ENCODE data around the gene SERPINB13.

Gene SERPINB13

GRCh38 chr18:63551769-63552168 is 35.4 kb upstream of the SERPINB13 start:
- DNase-seq = no peak
- TF ChIP-seq CTCF (IDR thresholded peaks at IDR 0.05; ENCODE audit: low read depth, low read length, missing control alignments) = no peak
- no peaks in the 10 kb centered on the region for H3K27me3 ChIP-seq (replicated peaks)
- no peak overlapping the region for H3K4me3 ChIP-seq (ENCODE audit: low read depth, low read length)
- in situ Hi-C loops (cut with HindIII; ENCODE audit: low pct_ligation_motif_present, low sequenced_read_pairs) = no loop called here
- no peak overlapping the region for H3K27ac ChIP-seq
- H3K36me3 ChIP-seq (replicated peaks) = no peaks in the 10 kb centered on the region

DNA sequence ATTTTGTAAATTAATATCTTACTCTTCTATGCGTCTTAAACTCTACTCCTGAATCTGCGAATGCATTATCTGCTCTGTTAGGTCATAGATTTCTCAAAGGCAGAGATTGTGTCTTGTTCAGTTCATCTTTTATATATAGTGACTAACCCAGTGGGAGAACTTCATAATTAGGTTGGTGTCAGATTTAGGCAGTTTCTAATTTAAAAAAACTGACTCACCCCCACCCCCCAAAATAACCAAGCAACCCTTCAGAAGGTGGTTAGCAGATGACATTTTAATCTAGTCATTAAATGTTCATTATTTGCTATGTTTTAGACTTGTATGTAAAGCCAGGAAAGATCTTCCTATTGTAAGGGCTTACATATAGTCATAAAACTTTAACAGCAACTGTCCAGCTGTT is 34.6 kb upstream of the SERPINB13 start:
- DNase-seq = no peak
- no peak for TF ChIP-seq CTCF (IDR thresholded peaks at IDR 0.05; ENCODE audit: low read depth, low read length, missing control alignments)
- Histone ChIP-seq H3K27ac (peak overlapping the region; percentile 40), H3K36me3 (replicated peaks) (no peaks in the 10 kb centered on the region), H3K4me3 (ENCODE audit: low read depth, low read length) (no peak overlapping the region), H3K27me3 (replicated peaks) (no peaks in the 10 kb centered on the region)
- in situ Hi-C loops (cut with HindIII; ENCODE audit: low pct_ligation_motif_present, low sequenced_read_pairs) = no loop called here

DNA sequence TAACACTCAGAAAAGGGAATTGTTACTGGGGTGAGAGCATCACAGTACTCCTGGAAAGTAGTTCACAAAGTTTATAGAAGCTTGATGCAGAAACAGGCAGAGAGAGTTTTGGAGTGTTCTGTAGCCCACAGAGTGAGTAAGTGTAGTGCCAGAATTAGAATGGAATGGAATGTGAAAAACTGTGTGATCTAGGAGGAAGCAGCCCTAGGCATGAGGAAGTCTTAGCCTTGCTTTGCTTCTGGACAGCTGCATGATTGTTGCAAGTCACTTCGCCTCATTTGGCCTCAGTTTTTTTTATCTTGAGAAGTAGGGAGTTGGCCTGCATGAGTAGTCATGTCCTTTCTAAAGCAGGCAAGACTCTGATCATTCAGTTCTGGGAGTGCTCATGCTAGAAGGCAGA is 34.1 kb upstream of the SERPINB13 start:
- no peak overlapping the region for H3K4me3 ChIP-seq (ENCODE audit: low read depth, low read length)
- no peaks in the 10 kb centered on the region for H3K36me3 ChIP-seq (replicated peaks)
- H3K27me3 ChIP-seq (replicated peaks) = no peaks in the 10 kb centered on the region
- H3K27ac ChIP-seq = peak overlapping the region; percentile 40
- DNase-seq = peak; percentile 85
- no peak for TF ChIP-seq CTCF (IDR thresholded peaks at IDR 0.05; ENCODE audit: low read depth, low read length, missing control alignments)
- in situ Hi-C loops (cut with HindIII; ENCODE audit: low pct_ligation_motif_present, low sequenced_read_pairs) = no loop called here

- Histone ChIP-seq H3K4me3 (ENCODE audit: low read depth, low read length) (no peak overlapping the region), H3K36me3 (replicated peaks) (no peaks in the 10 kb centered on the region), H3K27me3 (replicated peaks) (no peaks in the 10 kb centered on the region), H3K27ac (no peak overlapping the region)
- in situ Hi-C loops (cut with HindIII; ENCODE audit: low pct_ligation_motif_present, low sequenced_read_pairs) = no loop called here
- TF ChIP-seq CTCF (IDR thresholded peaks at IDR 0.05; ENCODE audit: low read depth, low read length, missing control alignments) = no peak
- DNase-seq = no peak
These were observed 27.3 kb upstream of the SERPINB13 start for GRCh38 chr18:63559567-63560491.

- no peaks in the 10 kb centered on the region for H3K36me3 ChIP-seq (replicated peaks)
- in situ Hi-C loops (cut with HindIII; ENCODE audit: low pct_ligation_motif_present, low sequenced_read_pairs) = no loop called here
- no peak for TF ChIP-seq CTCF (IDR thresholded peaks at IDR 0.05; ENCODE audit: low read depth, low read length, missing control alignments)
- no peak for DNase-seq
- no peaks in the 10 kb centered on the region for H3K27me3 ChIP-seq (replicated peaks)
- H3K4me3 ChIP-seq (ENCODE audit: low read depth, low read length) = no peak overlapping the region
- H3K27ac ChIP-seq = no peak overlapping the region
These were observed 24.9 kb upstream of the SERPINB13 start for GRCh38 chr18:63562284-63562683.
